Cardiac fibroblast (primary cell): ENCODE data around the gene ABCF2.

Experiments
- DNase-seq, 2 donors: peaks; one replicate each; pipeline versions ENCODE4 v3.0.0 to v3.0.0-alpha.2; 2010; ENCODE audit warnings: low read depth in 2 of 2
- H3K4me3 ChIP-seq, 2 donors: replicated peaks in 1 of 2; 1 replicate in 1 of 2; 2 replicates in 1 of 2; pipeline ENCODE4 v1.5.1; 2011; ENCODE audit warnings: low read depth in 2 of 2, low read length in 2 of 2, mild to moderate bottlenecking in 2 of 2, moderate library complexity in 1 of 2
- CTCF ChIP-seq: IDR thresholded peaks from one replicate; pipeline ENCODE4 v1.5.1; 2011; ENCODE audit warnings: low read depth, mild to moderate bottlenecking, low read length, inconsistent platforms

The ABCF2 gene

DNA sequence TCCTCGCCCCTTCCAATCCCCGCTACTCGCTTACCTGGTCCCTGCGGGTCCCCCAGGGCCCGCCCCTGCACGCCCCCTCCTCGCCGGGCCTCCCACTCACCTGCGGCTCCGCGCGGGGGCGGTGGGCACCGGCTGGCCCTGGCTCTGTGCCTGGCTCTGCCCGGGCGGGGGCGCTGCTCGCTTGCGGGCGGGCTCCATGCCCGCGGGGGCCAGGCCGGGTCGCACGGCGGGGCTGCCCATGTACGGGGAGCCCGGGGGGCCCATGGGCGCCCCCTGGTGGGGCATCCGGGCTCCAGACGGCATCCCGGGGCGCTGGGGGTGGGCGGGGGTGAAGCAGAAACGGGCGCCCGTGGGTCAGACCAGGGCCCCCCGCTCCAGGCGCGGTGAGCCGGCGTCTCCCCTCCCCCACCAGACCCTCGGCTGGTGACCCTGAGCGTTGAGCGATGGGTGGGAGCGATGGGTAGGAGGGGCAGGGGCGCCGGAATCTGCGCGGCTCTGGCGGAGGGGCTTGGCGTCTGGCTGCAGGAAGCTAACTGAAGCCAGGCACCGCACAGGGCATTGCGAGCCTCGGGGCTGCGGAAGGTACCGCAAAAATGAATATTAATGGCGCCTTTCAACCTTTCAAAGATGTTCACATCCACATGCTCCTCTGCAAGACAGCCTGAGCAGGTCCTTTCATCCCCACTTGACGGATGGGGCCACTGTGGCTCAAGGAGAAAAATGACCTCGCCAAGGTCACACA, 18.5 kb upstream of the ABCF2 start:
- peak overlapping the region in 1 of 2 donors; percentile 23 for H3K4me3 ChIP-seq
- TF ChIP-seq CTCF: no peak
- peak in 1 of 2 donors; percentile 33 for DNase-seq

DNA sequence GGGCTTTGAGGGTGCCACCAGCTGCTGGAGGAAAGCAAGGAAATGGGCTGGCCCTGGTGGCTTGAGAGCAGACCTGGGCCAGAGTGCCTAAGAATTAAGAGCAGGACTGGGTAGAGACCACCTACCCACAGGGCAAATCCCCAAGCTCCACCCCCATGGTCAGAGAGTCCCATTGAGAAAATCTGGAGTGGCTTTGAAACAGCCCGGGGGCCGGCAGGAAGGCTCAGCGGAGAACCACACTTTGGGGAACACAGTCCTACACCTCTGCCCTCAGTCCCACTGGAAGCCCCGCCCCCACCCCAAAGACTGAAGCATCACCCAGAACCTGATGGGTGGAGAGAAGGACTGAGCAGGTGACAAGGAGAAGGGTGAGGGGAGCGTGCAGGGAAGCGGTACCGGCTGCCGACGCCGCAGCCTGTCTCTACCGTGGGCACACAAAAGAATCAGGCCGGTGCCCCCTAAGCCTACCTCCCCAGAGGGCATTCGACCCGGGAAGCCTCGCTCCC, 17.9 kb upstream of the ABCF2 start:
- H3K4me3 ChIP-seq: peak overlapping the region in 1 of 2 donors; percentile 21
- no peak for DNase-seq
- no peak for TF ChIP-seq CTCF

DNA sequence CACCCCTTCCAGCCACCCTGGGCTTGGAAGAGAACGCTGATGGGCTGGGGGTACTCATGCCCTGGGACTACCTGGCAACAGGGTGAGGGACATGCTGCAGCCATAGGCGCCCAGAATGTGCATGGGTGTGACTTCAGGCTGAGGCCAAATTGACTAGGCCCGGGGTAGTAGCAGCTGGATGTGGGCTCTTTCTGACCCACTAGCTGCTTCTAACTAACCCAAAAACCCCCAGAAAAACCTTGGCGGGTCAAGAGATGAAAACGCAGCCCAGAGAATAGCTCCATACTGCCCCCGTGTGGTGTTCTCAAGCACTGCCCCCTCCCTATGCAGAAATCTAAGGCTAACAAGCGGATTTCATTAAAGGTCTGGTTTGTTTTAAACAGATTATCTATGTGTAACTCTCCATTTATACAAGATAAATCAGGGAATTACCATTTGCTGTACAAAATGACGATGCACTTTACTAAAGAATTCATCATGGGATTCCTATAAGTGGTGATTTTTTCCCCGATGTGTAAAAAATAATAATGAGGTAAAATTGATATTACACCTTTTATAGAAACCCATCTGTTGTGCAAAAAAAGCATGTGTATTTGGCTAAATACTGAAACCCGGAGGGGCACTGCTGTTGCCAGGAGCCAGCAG, 17.3 kb upstream of the ABCF2 start:
- peak; percentile 90 for TF ChIP-seq CTCF
- no peak overlapping the region for H3K4me3 ChIP-seq
- DNase-seq: peak; percentile 58 to 68

DNA sequence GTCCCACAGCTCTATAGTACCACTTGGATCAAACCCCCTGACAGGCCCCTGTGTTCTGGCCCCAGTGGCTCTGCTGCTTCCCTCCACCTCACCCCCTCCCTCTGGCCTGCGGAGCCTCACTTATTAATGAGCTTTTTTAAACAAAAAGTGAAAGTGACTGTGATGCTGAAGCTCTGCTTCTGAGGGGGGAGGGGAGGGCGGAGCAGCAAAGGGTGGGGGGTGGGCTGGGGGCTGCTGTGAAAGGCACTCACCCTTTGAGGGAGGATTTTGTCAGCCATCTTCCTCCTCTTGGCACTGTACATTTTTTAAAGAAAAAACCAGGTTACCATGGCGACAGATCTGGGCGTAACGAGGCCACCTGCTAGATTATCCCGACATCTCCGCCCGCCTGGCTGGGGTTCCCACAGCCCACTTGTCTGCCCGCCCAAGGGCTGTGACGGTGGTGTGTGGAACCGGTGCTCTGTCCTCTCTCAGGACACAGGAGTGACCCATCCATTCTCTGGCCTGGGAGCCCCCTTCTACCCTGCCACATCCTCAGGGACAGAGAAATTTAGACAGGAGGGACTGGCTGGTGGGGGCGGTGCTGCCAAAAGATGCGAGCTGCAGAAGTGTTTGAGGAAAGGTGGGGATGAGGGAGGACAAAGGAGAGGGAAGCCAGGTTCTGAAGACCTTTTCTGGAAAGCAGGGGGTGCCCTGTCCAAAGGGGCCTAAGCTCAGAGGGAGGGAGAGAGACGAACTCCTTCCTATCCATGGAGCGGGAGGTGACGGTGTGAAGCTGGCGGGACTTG, 16.6 kb upstream of the ABCF2 start:
- TF ChIP-seq CTCF: no peak
- no peak overlapping the region for H3K4me3 ChIP-seq
- DNase-seq: no peak

DNA sequence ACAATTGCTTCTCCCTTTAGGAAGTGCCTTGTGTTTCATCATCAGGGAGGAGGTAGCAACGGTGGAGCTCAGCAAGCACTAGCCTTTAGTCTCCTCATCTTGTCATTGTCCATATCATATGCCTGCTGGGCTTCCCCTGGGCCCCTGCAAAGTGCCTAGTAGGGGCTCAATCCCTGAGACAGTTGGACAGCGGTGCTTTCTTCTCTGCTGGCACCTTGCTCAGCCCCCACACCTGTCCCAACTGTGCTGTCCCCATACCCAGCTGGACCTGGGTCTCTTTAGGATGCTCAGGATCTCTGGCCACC, 16.0 kb upstream of the ABCF2 start:
- H3K4me3 ChIP-seq: no peak overlapping the region

More for the DNA sequence above, 16.0 kb upstream of the ABCF2 start:
- DNase-seq: no peak
- TF ChIP-seq CTCF: no peak
